ENCODE measurements around the gene SLC25A20. TPM values are rescaled to one million over a fixed set of nuclear protein-coding genes. Genes with fewer than 3 reads are reported as not detected.
"Not testable (repeated sequence)": the region's sequence is repeated elsewhere in the genome, so short reads cannot be mapped to it uniquely, and the experiment has no call there.

The SLC25A20 gene
- total and polyA plus RNA-seq, 4 donors = 36.9 to 223 (median 86.5) TPM

- H3K27ac ChIP-seq (ENCODE audit: low read depth in 1 of 2, low read length in 2 of 2); H3K9ac ChIP-seq (ENCODE audit: low read depth in 1 of 2, low read length in 2 of 2); H3K4me1 ChIP-seq (ENCODE audit: control insufficient read depth in 4 of 4, insufficient read depth in 4 of 4, low read length in 3 of 4); H3K9me3 ChIP-seq (ENCODE audit: control insufficient read depth in 4 of 4, low read length in 3 of 4); H3K4me3 ChIP-seq (ENCODE audit: low read depth in 1 of 3, low read length in 3 of 3); DNase-seq (ENCODE audit: low spot score); H3K36me3 ChIP-seq (ENCODE audit: control insufficient read depth in 4 of 4, insufficient read depth in 3 of 4, low read depth in 1 of 4, low read length in 3 of 4); H3K27me3 ChIP-seq (ENCODE audit: control insufficient read depth in 4 of 4, insufficient read depth in 4 of 4, low read length in 3 of 4): not testable (repeated sequence)
- WGBS = 96% methylated on average over 11 of the region's 11 CpGs
These were observed 69.2 kb downstream of the SLC25A20 start for GRCh38 chr3:48829525-48829924.

GRCh38 chr3:48827874-48828273 lies 70.8 kb downstream of the SLC25A20 start:
- DNase-seq (ENCODE audit: low spot score); H3K4me3 ChIP-seq (ENCODE audit: low read depth in 1 of 3, low read length in 3 of 3); H3K27me3 ChIP-seq (ENCODE audit: control insufficient read depth in 4 of 4, insufficient read depth in 4 of 4, low read length in 3 of 4); H3K9me3 ChIP-seq (ENCODE audit: control insufficient read depth in 4 of 4, low read length in 3 of 4); H3K9ac ChIP-seq (ENCODE audit: low read depth in 1 of 2, low read length in 2 of 2); H3K4me1 ChIP-seq (ENCODE audit: control insufficient read depth in 4 of 4, insufficient read depth in 4 of 4, low read length in 3 of 4); H3K27ac ChIP-seq (ENCODE audit: low read depth in 1 of 2, low read length in 2 of 2); H3K36me3 ChIP-seq (ENCODE audit: control insufficient read depth in 4 of 4, insufficient read depth in 3 of 4, low read depth in 1 of 4, low read length in 3 of 4): not testable (repeated sequence)
- WGBS = 97% methylated on average over 10 of the region's 10 CpGs

- WGBS = 86% methylated on average over 2 of the region's 2 CpGs
These were observed 72.2 kb downstream of the SLC25A20 start for GRCh38 chr3:48826451-48826850.

More at GRCh38 chr3:48826451-48826850, 72.2 kb downstream of the SLC25A20 start:
- H3K27ac ChIP-seq (ENCODE audit: low read depth in 1 of 2, low read length in 2 of 2) = no peak overlapping the region
- H3K27me3 ChIP-seq (ENCODE audit: control insufficient read depth in 4 of 4, insufficient read depth in 4 of 4, low read length in 3 of 4) = no peaks in the 10 kb centered on the region
- no peak overlapping the region for H3K9ac ChIP-seq (ENCODE audit: low read depth in 1 of 2, low read length in 2 of 2)
- H3K4me1 ChIP-seq (ENCODE audit: control insufficient read depth in 4 of 4, insufficient read depth in 4 of 4, low read length in 3 of 4) = peaks cover 0 to 4% (median 0%) of the 10 kb centered on the region in 4 donors
- DNase-seq (ENCODE audit: low spot score) = no peak
- H3K36me3 ChIP-seq (ENCODE audit: control insufficient read depth in 4 of 4, insufficient read depth in 3 of 4, low read depth in 1 of 4, low read length in 3 of 4) = peaks cover 0 to 2% (median 0%) of the 10 kb centered on the region in 4 donors
- no peak overlapping the region for H3K4me3 ChIP-seq (ENCODE audit: low read depth in 1 of 3, low read length in 3 of 3)
- H3K9me3 ChIP-seq (ENCODE audit: control insufficient read depth in 4 of 4, low read length in 3 of 4) = no peaks in the 10 kb centered on the region
- TF ChIP-seq GABPA (IDR thresholded peaks at IDR 0.05 in 1 of 2, conservative IDR thresholded peaks at IDR 0.05 in 1 of 2) (no peak), EGR1 (IDR thresholded peaks at IDR 0.05; ENCODE audit: low read depth in 2 of 2) (no peak), ZBTB33 (IDR thresholded peaks at IDR 0.05) (no peak), RXRA (IDR thresholded peaks at IDR 0.05) (no peak), TAF1 (conservative IDR thresholded peaks at IDR 0.05) (no peak), SP1 (IDR thresholded peaks at IDR 0.05) (no peak), NR2F2 (IDR thresholded peaks at IDR 0.05) (no peak), ATF3 (IDR thresholded peaks at IDR 0.05) (no peak), REST (IDR thresholded peaks at IDR 0.05) (no peak), CTCF (IDR thresholded peaks at IDR 0.05; ENCODE audit: low read depth, low read length, missing input control) (no peak), FOXA2 (IDR thresholded peaks at IDR 0.05) (no peak), RAD21 (IDR thresholded peaks at IDR 0.05) (no peak), HNF4G (IDR thresholded peaks at IDR 0.05) (no peak), MAX (IDR thresholded peaks at IDR 0.05) (no peak), HNF4A (conservative IDR thresholded peaks at IDR 0.05) (no peak), FOXA1 (IDR thresholded peaks at IDR 0.05) (no peak), JUND (IDR thresholded peaks at IDR 0.05) (no peak), YY1 (IDR thresholded peaks at IDR 0.05) (no peak)
